CD4-positive, alpha-beta memory T cell (primary cell): Measurements from ENCODE around the gene ELMOD3. TPM values are rescaled to one million over a fixed set of nuclear protein-coding genes. Genes with fewer than 3 reads are reported as not detected.
A peak's percentile ranks its signal among the peaks of the same experiment; 100 is the strongest.
"Not testable (repeated sequence)": the region's sequence is repeated elsewhere in the genome, so short reads cannot be mapped to it uniquely, and the experiment has no call there.

ENCODE experiments used
- CTCF ChIA-PET: fragments of 350-600 bp; sonication (Branson Sonifier 250); formaldehyde crosslinking; loops from one replicate; lab custom pipeline; 2021; ENCODE audit warnings: inconsistent platforms; ENCODE audit not compliant: partially characterized antibody; lab: Charles Lee
- POLR2A ChIA-PET: fragments of 350-600 bp; sonication (Branson Sonifier 250); formaldehyde crosslinking; loops from one replicate; lab custom pipeline; 2021; ENCODE audit not compliant: partially characterized antibody; lab: Charles Lee
- DNase-seq, 5 donors: peaks; one replicate each; pipeline versions ENCODE4 v3.0.0 to v3.0.0-alpha.2; 2020 to 2022; ENCODE audit warnings: mixed read lengths in 1 of 5
- H3K27ac ChIP-seq: one replicate; pipeline ENCODE4 v1.7.0; 2013; ENCODE audit warnings: low read depth, low read length
- H3K27me3 ChIP-seq: 2 replicates; pipeline ENCODE4 v1.7.0; 2013; ENCODE audit warnings: mild to moderate bottlenecking, low read length, moderate library complexity; ENCODE audit not compliant: insufficient read depth
- H3K36me3 ChIP-seq: 2 replicates; pipeline ENCODE4 v1.7.0; 2013; ENCODE audit warnings: mild to moderate bottlenecking, low read length, moderate library complexity; ENCODE audit not compliant: insufficient read depth
- H3K4me1 ChIP-seq: 2 replicates; pipeline ENCODE4 v1.7.0; 2013; ENCODE audit warnings: mild to moderate bottlenecking, low read length, moderate library complexity; ENCODE audit not compliant: insufficient read depth
- H3K4me3 ChIP-seq, 2 donors: one replicate each; pipeline ENCODE4 v1.7.0; 2013; ENCODE audit warnings: low read length in 2 of 2, mild to moderate bottlenecking in 1 of 2
- H3K9me3 ChIP-seq, 2 donors: one replicate each; pipeline ENCODE4 v1.7.0; 2013; ENCODE audit warnings: low read length in 2 of 2, control low read depth in 1 of 2; ENCODE audit not compliant: control insufficient read depth in 1 of 2
- H3K27ac Mint-ChIP-seq, 7 donors: one replicate each; pipeline ENCODE4 v1.8.0; 2020 to 2021; ENCODE audit warnings: mixed read lengths in 7 of 7, mild to moderate bottlenecking in 6 of 7, inconsistent platforms in 3 of 7, moderate library complexity in 3 of 7
- H3K27me3 Mint-ChIP-seq, 2 donors: one replicate each; pipeline ENCODE4 v1.8.0; 2020 to 2021; ENCODE audit warnings: mixed read lengths in 2 of 2
- H3K36me3 Mint-ChIP-seq, 2 donors: one replicate each; pipeline ENCODE4 v1.8.0; 2020 to 2021; ENCODE audit warnings: mixed read lengths in 2 of 2, inconsistent platforms in 1 of 2, mild to moderate bottlenecking in 1 of 2
- H3K4me1 Mint-ChIP-seq, 4 donors: one replicate each; pipeline ENCODE4 v1.8.0; 2020 to 2021; ENCODE audit warnings: mixed read lengths in 4 of 4, mild to moderate bottlenecking in 1 of 4
- H3K4me3 Mint-ChIP-seq, 8 donors: one replicate each; pipeline ENCODE4 v1.8.0; 2020 to 2021; ENCODE audit warnings: mixed read lengths in 8 of 8, mild to moderate bottlenecking in 7 of 8, moderate library complexity in 6 of 8, inconsistent platforms in 3 of 8
- H3K9me3 Mint-ChIP-seq, 8 donors: one replicate each; pipeline ENCODE4 v1.8.0; 2020 to 2021; ENCODE audit warnings: mixed read lengths in 8 of 8, mild to moderate bottlenecking in 5 of 8, inconsistent platforms in 3 of 8, moderate library complexity in 1 of 8
- intact Hi-C: fragments of 100-400 bp; cut with micrococcal nuclease; formaldehyde crosslinking; loops from one replicate; pipeline ENCODE4 v1.15.1; 2023
- polyA plus RNA-seq, 2 donors: library from polyadenylated mRNA; unstranded; fragments of 300-500 nt; fragmentation: Illumina TruSeq; gene quantifications; one replicate each; pipeline ENCODE4 v1.2.3, GENCODE V29; 2021
- total RNA-seq, 2 experiments: library from RNA; stranded (reverse); gene quantifications; one replicate each; pipeline ENCODE4 v1.2.3, GENCODE V29; 2021

ELMOD3 gene
- total and polyA plus RNA-seq, 4 experiments from 2014 or later = 10.1 to 33.2 (median 20.5) TPM

DNA sequence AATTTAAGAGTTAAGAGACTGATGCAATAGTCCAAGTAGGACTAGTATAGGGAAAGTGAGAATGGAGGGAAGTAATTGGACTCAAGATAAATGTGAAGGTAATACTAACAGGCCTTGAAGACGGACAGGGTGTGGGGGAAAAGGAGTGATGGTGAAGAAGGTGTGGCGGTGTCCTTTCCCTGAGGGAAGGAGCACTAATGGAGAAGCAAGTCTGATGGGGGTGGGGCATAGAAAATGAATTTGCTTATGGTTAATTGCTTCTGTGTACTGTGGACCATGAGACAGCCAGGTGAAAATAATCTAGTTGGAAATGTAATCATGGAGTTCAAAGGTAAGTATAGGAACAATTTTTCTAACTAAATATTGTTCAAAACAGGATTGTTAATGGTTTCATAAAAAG, 19.6 kb upstream of the ELMOD3 start:
- Histone ChIP-seq H3K4me3 (no peak overlapping the region), H3K36me3 (no peaks in the 10 kb centered on the region), H3K9me3 (no peaks in the 10 kb centered on the region), H3K27me3 (no peaks in the 10 kb centered on the region), H3K27ac (no peak overlapping the region), H3K4me1 (no peaks in the 10 kb centered on the region)
- CTCF ChIA-PET = no interaction called here
- DNase-seq = no peak
- no peaks in the 10 kb centered on the region for H3K27me3 Mint-ChIP-seq
- H3K4me3 Mint-ChIP-seq = no peak overlapping the region
- no peaks in the 10 kb centered on the region for H3K9me3 Mint-ChIP-seq
- H3K36me3 Mint-ChIP-seq = no peaks in the 10 kb centered on the region
- no peaks in the 10 kb centered on the region for H3K4me1 Mint-ChIP-seq
- intact Hi-C loops = no loop called here
- POLR2A ChIA-PET = interaction anchor here (1.5 kb wide), 1 partner anchor 8 kb away, joined by 3 read pairs; no protein-coding TSS in a partner anchor
- no peak overlapping the region for H3K27ac Mint-ChIP-seq

DNA sequence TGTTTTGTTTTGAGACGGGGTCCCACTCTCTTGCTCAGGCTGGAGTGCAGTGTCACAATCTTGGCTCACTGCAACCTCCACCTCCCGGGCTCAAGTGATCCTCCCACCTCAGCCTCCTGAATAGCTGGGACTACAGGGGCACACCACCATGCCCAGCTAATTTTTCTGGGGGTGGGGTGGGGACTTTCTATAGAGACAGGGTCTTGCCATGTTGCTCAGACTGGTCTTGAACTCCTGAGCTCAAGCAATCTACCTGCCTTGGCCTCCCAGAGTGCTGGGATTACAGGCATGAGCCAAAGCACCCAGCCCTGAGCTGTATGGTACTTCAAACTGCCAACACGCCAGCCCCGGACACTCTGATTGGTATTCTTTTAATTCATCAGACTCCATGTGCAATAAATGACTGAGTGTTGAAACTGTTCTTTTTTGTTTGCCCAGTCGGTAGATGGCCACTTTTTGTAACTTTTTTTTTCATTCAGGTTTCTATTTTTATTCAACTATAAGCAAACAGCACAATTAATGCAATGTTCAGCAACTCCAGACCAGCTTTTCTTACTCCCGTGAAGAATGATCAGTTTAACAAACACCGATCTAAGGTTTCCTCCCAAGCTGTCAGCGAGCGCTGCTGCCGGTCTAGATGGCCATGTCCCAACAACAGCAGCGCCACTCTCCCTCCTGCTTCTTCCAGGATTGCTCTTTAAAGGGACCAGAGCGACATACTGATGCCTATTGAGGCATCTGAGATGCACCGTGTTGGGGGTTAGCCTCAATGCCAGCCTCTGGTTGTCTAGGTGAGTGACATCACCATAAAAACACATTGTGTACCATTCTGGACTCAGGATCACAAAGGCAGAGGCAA, 14.3 kb upstream of the ELMOD3 start:
- Mint-ChIP-seq H3K4me3 (no peak overlapping the region), H3K9me3 (no peaks in the 10 kb centered on the region), H3K4me1 (peaks cover 0 to 1% (median 0%) of the 10 kb centered on the region in 4 donors), H3K27ac (no peak overlapping the region), H3K36me3 (peaks cover 24 to 25% of the 10 kb centered on the region in 2 donors), H3K27me3 (no peaks in the 10 kb centered on the region)
- H3K4me3 ChIP-seq = no peak overlapping the region
- no peak for DNase-seq
- no peaks in the 10 kb centered on the region for H3K36me3 ChIP-seq
- intact Hi-C loops = no loop called here
- CTCF ChIA-PET = no interaction called here
- no peaks in the 10 kb centered on the region for H3K4me1 ChIP-seq
- POLR2A ChIA-PET = interaction anchor here (1.4 to 1.7 kb wide), 2 partner anchors 13 to 14 kb away, joined by 4 to 12 read pairs; partner anchors contain the start of genes ELMOD3, RETSAT and TGOLN2
- no peak overlapping the region for H3K27ac ChIP-seq
- no peaks in the 10 kb centered on the region for H3K27me3 ChIP-seq
- no peaks in the 10 kb centered on the region for H3K9me3 ChIP-seq

DNA sequence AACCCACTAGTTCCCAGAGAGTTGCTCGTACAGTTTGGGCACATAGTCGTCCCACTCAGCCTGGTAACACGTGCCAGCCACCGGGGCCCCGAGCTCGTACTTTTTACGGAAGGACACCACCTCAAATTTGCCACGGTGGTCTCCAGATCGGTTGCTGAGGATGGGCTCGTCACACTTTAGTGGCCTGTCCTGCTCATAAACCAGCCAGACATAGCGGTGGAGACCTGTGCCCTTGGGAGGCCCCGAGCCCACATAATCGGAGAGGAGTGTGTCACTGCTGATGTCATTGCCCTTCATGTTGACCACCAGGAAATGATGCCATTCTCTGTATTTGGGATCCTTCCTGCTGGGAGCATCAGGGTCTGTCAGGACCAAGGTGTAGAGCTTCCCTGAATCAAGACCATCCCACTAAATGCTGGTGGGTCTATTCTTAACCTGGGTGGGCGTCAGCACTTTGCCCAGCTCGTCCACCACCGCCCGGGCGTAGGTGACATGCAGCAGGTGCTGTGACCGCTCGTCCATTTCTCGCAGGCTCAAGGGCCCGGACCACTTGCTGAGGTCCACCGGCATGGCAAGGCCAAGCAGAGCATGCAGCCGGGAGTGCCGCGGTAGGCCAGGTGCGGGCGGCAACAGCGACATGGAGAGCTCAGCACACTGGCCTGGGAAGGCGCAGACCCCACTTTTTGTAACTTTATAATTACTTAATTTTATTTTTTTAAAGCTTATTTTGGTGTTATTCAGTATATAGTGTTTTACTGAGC, 13.1 kb upstream of the ELMOD3 start:
- no peaks in the 10 kb centered on the region for H3K9me3 ChIP-seq
- H3K9me3 Mint-ChIP-seq = no peaks in the 10 kb centered on the region
- no peaks in the 10 kb centered on the region for H3K4me1 ChIP-seq
- peaks cover 7% of the 10 kb centered on the region for H3K36me3 ChIP-seq
- peaks cover 0 to 1% (median 0%) of the 10 kb centered on the region in 4 donors for H3K4me1 Mint-ChIP-seq
- intact Hi-C loops = no loop called here
- H3K27me3 ChIP-seq = no peaks in the 10 kb centered on the region
- H3K27ac Mint-ChIP-seq = no peak overlapping the region
- no peak for DNase-seq
- CTCF ChIA-PET = interaction anchor here (0.8 kb wide), 1 partner anchor 10 kb away, joined by 3 read pairs; no protein-coding TSS in a partner anchor
- H3K27ac ChIP-seq = no peak overlapping the region
- no peaks in the 10 kb centered on the region for H3K27me3 Mint-ChIP-seq
- peaks cover 31 to 33% of the 10 kb centered on the region in 2 donors for H3K36me3 Mint-ChIP-seq
- POLR2A ChIA-PET = interaction anchor here (0.6 to 1.6 kb wide), 3 partner anchors 13 to 765 kb away, joined by 3 to 5 read pairs (median 3); partner anchors contain the start of genes ELMOD3, PTCD3 and RETSAT
- no peak overlapping the region for H3K4me3 ChIP-seq
- H3K4me3 Mint-ChIP-seq = no peak overlapping the region

DNA sequence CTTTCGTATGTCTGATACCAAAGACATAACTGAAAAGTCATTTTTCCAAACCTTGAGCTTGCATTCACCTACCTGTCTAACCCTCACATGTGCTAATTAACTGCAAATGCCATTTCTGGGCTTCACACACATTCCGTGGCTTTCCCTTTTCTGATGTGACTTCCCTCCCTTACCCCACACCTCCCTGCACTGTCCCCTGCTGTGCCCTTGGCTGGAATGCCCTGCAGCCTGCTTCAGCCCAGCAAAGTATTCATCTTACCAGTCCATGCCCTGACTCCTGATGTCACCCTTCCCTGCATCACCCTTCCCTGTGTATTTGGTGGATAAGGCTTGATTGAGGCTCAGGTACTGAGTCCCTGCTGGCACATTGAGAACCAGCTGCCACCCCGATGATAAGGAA, 12.4 kb upstream of the ELMOD3 start:
- peaks cover 0 to 1% (median 0%) of the 10 kb centered on the region in 4 donors for H3K4me1 Mint-ChIP-seq
- CTCF ChIA-PET = interaction anchor here (0.8 kb wide), 1 partner anchor 9 kb away, joined by 3 read pairs; no protein-coding TSS in a partner anchor
- no peaks in the 10 kb centered on the region for H3K27me3 ChIP-seq
- no peak overlapping the region for H3K4me3 Mint-ChIP-seq
- H3K4me3 ChIP-seq = no peak overlapping the region
- no peaks in the 10 kb centered on the region for H3K27me3 Mint-ChIP-seq
- POLR2A ChIA-PET = interaction anchor here (0.6 to 1.6 kb wide), 3 partner anchors 12 to 764 kb away, joined by 3 to 5 read pairs (median 3); partner anchors contain the start of genes ELMOD3, PTCD3 and RETSAT
- H3K36me3 Mint-ChIP-seq = peaks cover 37 to 40% of the 10 kb centered on the region in 2 donors
- H3K9me3 Mint-ChIP-seq = no peaks in the 10 kb centered on the region
- peak overlapping the region in 1 of 7 donors; percentile 29 for H3K27ac Mint-ChIP-seq
- no peak overlapping the region for H3K27ac ChIP-seq
- H3K36me3 ChIP-seq = peaks cover 12% of the 10 kb centered on the region
- DNase-seq = no peak
- no peaks in the 10 kb centered on the region for H3K4me1 ChIP-seq
- intact Hi-C loops = no loop called here
- H3K9me3 ChIP-seq = no peaks in the 10 kb centered on the region

DNA sequence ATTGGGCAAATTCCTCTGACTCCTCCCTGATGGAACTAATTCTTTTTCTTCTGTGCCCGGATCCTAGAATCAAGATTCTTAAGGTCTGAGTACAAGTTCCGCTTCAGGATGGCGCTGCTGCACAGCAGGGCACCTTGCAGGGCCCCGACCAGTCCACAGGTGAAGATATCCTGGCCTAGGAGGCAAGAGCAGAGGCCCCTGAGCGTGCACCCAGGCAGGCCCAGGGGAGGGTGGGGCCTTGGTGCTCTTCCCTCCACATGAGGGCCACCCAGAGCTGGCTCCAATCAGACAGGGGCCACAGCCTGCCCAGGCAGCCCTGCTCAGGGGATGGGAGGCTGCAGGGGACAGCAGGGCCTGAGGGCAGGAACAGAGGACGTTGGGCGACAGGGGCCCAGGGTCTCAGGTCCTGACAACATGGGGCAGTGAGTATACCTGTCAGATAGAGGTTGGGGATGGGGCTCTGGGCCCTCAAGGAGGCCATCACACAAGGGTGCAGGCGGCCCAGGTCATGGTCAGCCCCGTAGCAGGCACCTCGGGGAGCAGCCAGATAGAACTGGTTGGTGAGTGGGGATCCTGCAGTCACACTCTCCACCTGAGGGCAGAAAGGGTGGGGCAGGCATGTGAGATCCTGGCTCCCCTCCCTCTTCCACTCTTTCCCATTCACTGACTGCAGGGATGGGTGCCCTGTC, 11.2 kb upstream of the ELMOD3 start:
- H3K4me1 ChIP-seq, H3K4me3 Mint-ChIP-seq, H3K9me3 ChIP-seq, H3K4me1 Mint-ChIP-seq, H3K4me3 ChIP-seq, DNase-seq, H3K27me3 ChIP-seq, H3K27ac ChIP-seq, intact Hi-C loops, H3K27me3 Mint-ChIP-seq, CTCF ChIA-PET, H3K9me3 Mint-ChIP-seq: not testable (repeated sequence)
- H3K36me3 ChIP-seq = peaks cover 12% of the 10 kb centered on the region
- Mint-ChIP-seq H3K36me3 (peaks cover 44 to 47% of the 10 kb centered on the region in 2 donors), H3K27ac (peak overlapping the region in 1 of 7 donors; percentile 31)
- POLR2A ChIA-PET = interaction anchor here (1.6 kb wide), 1 partner anchor 11 kb away, joined by 5 read pairs; the partner anchor contains the start of genes ELMOD3 and RETSAT

DNA sequence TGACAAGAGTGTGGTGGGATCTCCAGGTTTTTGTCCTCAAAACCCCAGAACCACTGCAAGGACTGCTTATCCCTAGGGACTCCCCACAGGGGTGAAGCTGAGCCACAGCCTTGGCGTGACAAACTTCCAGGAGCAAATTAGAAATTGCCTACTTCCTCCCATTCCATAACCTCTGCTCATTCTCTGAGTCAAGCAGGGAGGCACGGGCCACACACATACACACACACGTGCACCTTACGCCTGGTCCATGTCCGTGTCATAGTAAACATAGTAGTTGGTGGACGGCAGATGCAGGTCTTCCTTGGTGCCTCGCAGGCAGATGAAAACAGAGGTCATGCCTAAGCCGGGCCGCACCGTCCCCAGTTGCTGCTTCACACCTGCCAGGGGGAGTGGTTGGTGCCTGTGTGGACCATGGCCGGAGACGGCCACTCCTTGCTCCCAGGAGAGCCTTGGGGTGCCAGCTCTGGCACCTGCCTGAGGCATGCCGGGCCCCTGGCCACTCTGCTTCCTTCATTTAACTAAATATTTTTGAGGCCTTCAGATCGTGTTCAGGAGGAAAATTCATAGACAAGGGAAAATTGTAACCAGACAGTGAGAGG, 10.1 kb upstream of the ELMOD3 start:
- Histone ChIP-seq H3K27ac (no peak overlapping the region), H3K9me3 (no peaks in the 10 kb centered on the region), H3K4me3 (no peak overlapping the region), H3K27me3 (no peaks in the 10 kb centered on the region), H3K4me1 (no peaks in the 10 kb centered on the region), H3K36me3 (peaks cover 17% of the 10 kb centered on the region)
- no peak for DNase-seq
- ChIA-PET CTCF (no interaction called here), POLR2A (no interaction called here)
- Mint-ChIP-seq H3K4me3 (no peak overlapping the region), H3K27me3 (no peaks in the 10 kb centered on the region), H3K27ac (no peak overlapping the region), H3K36me3 (peaks cover 50% of the 10 kb centered on the region in 2 donors), H3K4me1 (peaks cover 0 to 1% (median 0%) of the 10 kb centered on the region in 4 donors), H3K9me3 (no peaks in the 10 kb centered on the region)
- intact Hi-C loops = no loop called here
